HepG2 (cell line): ENCODE data around the gene ST3GAL2. TPM values are rescaled to one million over a fixed set of nuclear protein-coding genes. Genes with fewer than 3 reads are reported as not detected.

Experiments
- BRCA1 ChIP-seq: sonication (generic); formaldehyde crosslinking; IDR thresholded peaks from 2 replicates; pipeline ENCODE4 v1.4.0; 2020; ENCODE audit warnings: missing genetic modification reagents
- HINFP ChIP-seq: sonication (generic); formaldehyde crosslinking; IDR thresholded peaks from 2 replicates; pipeline ENCODE4 v1.4.0; 2020; ENCODE audit warnings: low read depth, mild to moderate bottlenecking, missing genetic modification reagents
- IRF9 ChIP-seq: sonication (generic); formaldehyde crosslinking; IDR thresholded peaks from 2 replicates; pipeline ENCODE4 v1.8.0; 2022; ENCODE audit warnings: missing genetic modification reagents, mild to moderate bottlenecking, borderline replicate concordance
- KLF12 ChIP-seq: sonication (generic); formaldehyde crosslinking; IDR thresholded peaks from 2 replicates; pipeline ENCODE4 v1.4.0; 2020; ENCODE audit warnings: missing genetic modification reagents, borderline replicate concordance
- NFAT5 ChIP-seq: sonication (generic); formaldehyde crosslinking; IDR thresholded peaks from 2 replicates; pipeline ENCODE4 v1.4.0; 2020; ENCODE audit warnings: missing genetic modification reagents
- NPAS2 ChIP-seq: sonication (generic); formaldehyde crosslinking; IDR thresholded peaks from 2 replicates; pipeline ENCODE4 v1.8.0; 2022; ENCODE audit warnings: mild to moderate bottlenecking, missing genetic modification reagents, borderline replicate concordance
- NR2C2 ChIP-seq: sonication (generic); formaldehyde crosslinking; IDR thresholded peaks from 2 replicates; pipeline ENCODE4 v1.4.0; 2020; ENCODE audit warnings: missing genetic modification reagents, mild to moderate bottlenecking, moderate library complexity, borderline replicate concordance
- SPEN ChIP-seq: sonication (generic); formaldehyde crosslinking; IDR thresholded peaks from 2 replicates; pipeline ENCODE4 v1.5.1; 2020; ENCODE audit warnings: low read depth, mild to moderate bottlenecking, missing genetic modification reagents
- ZBTB4 ChIP-seq: sonication (generic); formaldehyde crosslinking; IDR thresholded peaks from 2 replicates; pipeline ENCODE4 v1.4.0; 2020; ENCODE audit warnings: missing genetic modification reagents, mild to moderate bottlenecking, borderline replicate concordance
- ZBTB49 ChIP-seq: sonication (generic); formaldehyde crosslinking; IDR thresholded peaks from 2 replicates; pipeline ENCODE4 v1.4.0; 2020; ENCODE audit warnings: missing genetic modification reagents, borderline replicate concordance
- ZNF460 ChIP-seq: sonication (generic); formaldehyde crosslinking; IDR thresholded peaks from 2 replicates; pipeline ENCODE4 v1.5.1; 2020; ENCODE audit warnings: missing genetic modification reagents, mild to moderate bottlenecking, borderline replicate concordance
- ZNF572 ChIP-seq: sonication (generic); formaldehyde crosslinking; IDR thresholded peaks from 2 replicates; pipeline ENCODE4 v1.5.1; 2020; ENCODE audit warnings: mild to moderate bottlenecking, missing genetic modification reagents
- ZNF878 ChIP-seq: sonication (generic); formaldehyde crosslinking; IDR thresholded peaks from 2 replicates; pipeline ENCODE4 v1.8.1; 2023; ENCODE audit warnings: mild to moderate bottlenecking, missing genetic modification reagents, moderate library complexity
- polyA plus RNA-seq, 8 experiments: library from polyadenylated mRNA; depleted of rRNA in 3 of 8; stranded (reverse) in 7 of 8; unstranded in 1 of 8; fragments of >200 nt; fragmentation: Illumina TruSeq in 4 of 8; extraction: Trizol in 4 of 8; gene quantifications; 2 replicates each; pipeline versions ENCODE4 v1.2.1 to v1.2.3, GENCODE V29; 2011 to 2016; ENCODE audit warnings: low read depth in 4 of 8, missing spikeins in 1 of 8, mixed read lengths in 1 of 8; ENCODE audit not compliant: insufficient read depth in 1 of 8
- total RNA-seq, 5 experiments: library from RNA; depleted of rRNA; stranded (reverse); fragments of >200 nt; fragmentation: Illumina TruSeq; extraction: Trizol; gene quantifications; 2 replicates each; pipeline ENCODE4 v1.2.3, GENCODE V29; 2016; ENCODE audit warnings: low read depth in 1 of 5

ST3GAL2 gene
- total and polyA plus RNA-seq, 2 of the 13 experiments (the other 11 are each of a cell fraction or from before 2014, with no cell fraction given): 16.3 to 24.9 TPM

GRCh38 chr16:70438969-70439862 lies at the start of gene ST3GAL2 (continued):
- no peak; the same call in 1 of the 2 replicates for TF ChIP-seq NFAT5 (CRISPR knock-in tag)
- TF ChIP-seq SPEN (CRISPR knock-in tag): no peak
- TF ChIP-seq NR2C2 (CRISPR knock-in tag): peak; percentile 93
- TF ChIP-seq ZNF572: 0 out of 2 replicates have a peak, but pooled peaks have one; percentile 86
- no peak; the same call in 1 of the 2 replicates for TF ChIP-seq ZNF460 (CRISPR knock-in tag)
- no peak for TF ChIP-seq ZNF878 (CRISPR knock-in tag)
- TF ChIP-seq KLF12 (CRISPR knock-in tag): no peak; the same call in none of the 2 replicates
- peak; percentile 80; the same call in 1 of the 2 replicates for TF ChIP-seq ZBTB4 (CRISPR knock-in tag)
- TF ChIP-seq HINFP (CRISPR knock-in tag): no peak; the same call in 1 of the 2 replicates
- no peak for TF ChIP-seq BRCA1
- no peak for TF ChIP-seq ZBTB49 (CRISPR knock-in tag)
- TF ChIP-seq IRF9: peak; percentile 88; the same call in 1 of the 2 replicates
- TF ChIP-seq NPAS2 (CRISPR knock-in tag): no peak
